ENCODE results near the gene PMPCA. TPM values are rescaled to one million over a fixed set of nuclear protein-coding genes. Genes with fewer than 3 reads are reported as not detected.

PMPCA gene
- total RNA-seq, 3 donors from 2014 or later (not counting 1 experiment from before 2014, with no cell fraction given): 78.3 to 84.8 (median 79.3) TPM

GRCh38 chr9:136412962-136413361, 2.5 kb downstream of the PMPCA start:
- H3K9me3 Mint-ChIP-seq: no peaks in the 10 kb centered on the region
- WGBS (ENCODE audit: insufficient coverage): 94% methylated on average over 9 of the region's 9 CpGs
- intact Hi-C loops (cut with micrococcal nuclease): no loop called here
- H3K27me3 ChIP-seq (ENCODE audit: control insufficient read depth, insufficient read depth, low read length): no peaks in the 10 kb centered on the region
- DNase-seq (no peak), ATAC-seq (no peak)
- no peaks in the 10 kb centered on the region for H3K36me3 Mint-ChIP-seq
- H3K4me1 ChIP-seq (ENCODE audit: control insufficient read depth, insufficient read depth, low read length): peaks cover 29% of the 10 kb centered on the region
- peaks cover 15 to 38% of the 10 kb centered on the region in 2 donors for H3K4me1 Mint-ChIP-seq
- H3K27me3 Mint-ChIP-seq (ENCODE audit: low read depth in 2 of 2): no peaks in the 10 kb centered on the region
- H3K27ac Mint-ChIP-seq: no peak overlapping the region
- no peak overlapping the region for H3K27ac ChIP-seq (ENCODE audit: low read length)
- peaks cover 39% of the 10 kb centered on the region for H3K36me3 ChIP-seq (ENCODE audit: control insufficient read depth, insufficient read depth, low read length)
- H3K9me3 ChIP-seq (ENCODE audit: control insufficient read depth, insufficient read depth, low read length): no peaks in the 10 kb centered on the region
- H3K4me3 ChIP-seq (ENCODE audit: low read length): no peak overlapping the region
- TF ChIP-seq CTCF (IDR thresholded peaks at IDR 0.05): no peak
- no peak overlapping the region for H3K4me3 Mint-ChIP-seq

GRCh38 chr9:136416427-136416826, 6.0 kb downstream of the PMPCA start:
- H3K9me3 Mint-ChIP-seq: no peaks in the 10 kb centered on the region
- no peak for TF ChIP-seq CTCF (IDR thresholded peaks at IDR 0.05)
- peaks cover 68% of the 10 kb centered on the region for H3K36me3 ChIP-seq (ENCODE audit: control insufficient read depth, insufficient read depth, low read length)
- H3K4me1 ChIP-seq (ENCODE audit: control insufficient read depth, insufficient read depth, low read length): peaks cover 4% of the 10 kb centered on the region
- H3K4me1 Mint-ChIP-seq: peaks cover 3 to 10% of the 10 kb centered on the region in 2 donors
- intact Hi-C loops (cut with micrococcal nuclease): no loop called here
- no peaks in the 10 kb centered on the region for H3K36me3 Mint-ChIP-seq
- WGBS (ENCODE audit: insufficient coverage): 98% methylated on average over 7 of the region's 8 CpGs
- no peaks in the 10 kb centered on the region for H3K9me3 ChIP-seq (ENCODE audit: control insufficient read depth, insufficient read depth, low read length)
- H3K4me3 Mint-ChIP-seq: no peak overlapping the region
- no peaks in the 10 kb centered on the region for H3K27me3 ChIP-seq (ENCODE audit: control insufficient read depth, insufficient read depth, low read length)
- DNase-seq (no peak), ATAC-seq (no peak)
- H3K27ac Mint-ChIP-seq: no peak overlapping the region
- H3K4me3 ChIP-seq (ENCODE audit: low read length): no peak overlapping the region
- H3K27me3 Mint-ChIP-seq (ENCODE audit: low read depth in 2 of 2): no peaks in the 10 kb centered on the region
- no peak overlapping the region for H3K27ac ChIP-seq (ENCODE audit: low read length)

GRCh38 chr9:136416914-136417313, 6.5 kb downstream of the PMPCA start:
- intact Hi-C loops (cut with micrococcal nuclease): no loop called here
- peaks cover 72% of the 10 kb centered on the region for H3K36me3 ChIP-seq (ENCODE audit: control insufficient read depth, insufficient read depth, low read length)
- no peaks in the 10 kb centered on the region for H3K9me3 ChIP-seq (ENCODE audit: control insufficient read depth, insufficient read depth, low read length)
- 95% methylated on average over 19 of the region's 19 CpGs for WGBS (ENCODE audit: insufficient coverage)
- H3K27ac ChIP-seq (ENCODE audit: low read length): no peak overlapping the region
- no peaks in the 10 kb centered on the region for H3K9me3 Mint-ChIP-seq
- no peak for TF ChIP-seq CTCF (IDR thresholded peaks at IDR 0.05)
- no peak for ATAC-seq
- H3K4me1 Mint-ChIP-seq: peaks cover 0 to 5% of the 10 kb centered on the region in 2 donors
- H3K27me3 Mint-ChIP-seq (ENCODE audit: low read depth in 2 of 2): no peaks in the 10 kb centered on the region
- H3K4me3 Mint-ChIP-seq: no peak overlapping the region
- no peak overlapping the region for H3K4me3 ChIP-seq (ENCODE audit: low read length)
- no peaks in the 10 kb centered on the region for H3K27me3 ChIP-seq (ENCODE audit: control insufficient read depth, insufficient read depth, low read length)
- no peak overlapping the region for H3K27ac Mint-ChIP-seq
- no peaks in the 10 kb centered on the region for H3K4me1 ChIP-seq (ENCODE audit: control insufficient read depth, insufficient read depth, low read length)
- DNase-seq: no peak
- H3K36me3 Mint-ChIP-seq: no peaks in the 10 kb centered on the region

All from natural killer cell (primary cell).